Measurements from ENCODE around the gene ATP2C2.

DNA sequence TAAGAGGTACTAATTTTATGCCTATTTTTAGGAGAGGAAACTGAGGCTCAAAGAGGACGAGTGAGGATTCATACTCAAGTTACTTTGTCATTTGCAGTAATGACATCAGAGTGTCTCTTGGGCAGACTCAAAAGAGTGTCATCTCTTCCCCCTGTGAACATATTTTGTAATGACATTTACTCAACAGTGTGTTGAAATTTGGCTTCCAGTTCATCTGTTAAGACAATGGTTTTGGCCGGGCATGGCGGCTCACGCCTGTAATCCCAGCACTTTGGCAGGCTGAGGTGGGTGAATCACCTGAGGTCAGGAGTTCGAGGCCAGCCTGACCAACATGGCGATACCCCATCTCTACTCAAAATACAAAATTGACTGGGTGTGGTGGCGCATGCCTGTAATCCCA lies 44.7 kb upstream of the ATP2C2 start:
- TF ChIP-seq, protein P1, sequence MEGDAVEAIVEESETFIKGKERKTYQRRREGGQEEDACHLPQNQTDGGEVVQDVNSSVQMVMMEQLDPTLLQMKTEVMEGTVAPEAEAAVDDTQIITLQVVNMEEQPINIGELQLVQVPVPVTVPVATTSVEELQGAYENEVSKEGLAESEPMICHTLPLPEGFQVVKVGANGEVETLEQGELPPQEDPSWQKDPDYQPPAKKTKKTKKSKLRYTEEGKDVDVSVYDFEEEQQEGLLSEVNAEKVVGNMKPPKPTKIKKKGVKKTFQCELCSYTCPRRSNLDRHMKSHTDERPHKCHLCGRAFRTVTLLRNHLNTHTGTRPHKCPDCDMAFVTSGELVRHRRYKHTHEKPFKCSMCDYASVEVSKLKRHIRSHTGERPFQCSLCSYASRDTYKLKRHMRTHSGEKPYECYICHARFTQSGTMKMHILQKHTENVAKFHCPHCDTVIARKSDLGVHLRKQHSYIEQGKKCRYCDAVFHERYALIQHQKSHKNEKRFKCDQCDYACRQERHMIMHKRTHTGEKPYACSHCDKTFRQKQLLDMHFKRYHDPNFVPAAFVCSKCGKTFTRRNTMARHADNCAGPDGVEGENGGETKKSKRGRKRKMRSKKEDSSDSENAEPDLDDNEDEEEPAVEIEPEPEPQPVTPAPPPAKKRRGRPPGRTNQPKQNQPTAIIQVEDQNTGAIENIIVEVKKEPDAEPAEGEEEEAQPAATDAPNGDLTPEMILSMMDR (conservative IDR thresholded peaks at IDR 0.05): no peak
- TF ChIP-seq ZFX (IDR thresholded peaks at IDR 0.05): no peak

Data from C4-2B (cell line).